C4-2B (cell line): ENCODE data around the gene LDLRAD2.

ENCODE experiments used
- ZFX ChIP-seq: fragments of 450-650 bp; IDR thresholded peaks from 2 replicates; pipeline ENCODE4 v1.6.1; 2017
- TF ChIP-seq, protein P1 (sequence below): fragments of 450-650 bp; conservative IDR thresholded peaks from 2 replicates; pipeline ENCODE4 v1.5.1; 2017; ENCODE audit warnings: mild to moderate bottlenecking

GRCh38 chr1:21813542-21813941 is 1.5 kb downstream of the LDLRAD2 start:
- TF ChIP-seq, protein P1, sequence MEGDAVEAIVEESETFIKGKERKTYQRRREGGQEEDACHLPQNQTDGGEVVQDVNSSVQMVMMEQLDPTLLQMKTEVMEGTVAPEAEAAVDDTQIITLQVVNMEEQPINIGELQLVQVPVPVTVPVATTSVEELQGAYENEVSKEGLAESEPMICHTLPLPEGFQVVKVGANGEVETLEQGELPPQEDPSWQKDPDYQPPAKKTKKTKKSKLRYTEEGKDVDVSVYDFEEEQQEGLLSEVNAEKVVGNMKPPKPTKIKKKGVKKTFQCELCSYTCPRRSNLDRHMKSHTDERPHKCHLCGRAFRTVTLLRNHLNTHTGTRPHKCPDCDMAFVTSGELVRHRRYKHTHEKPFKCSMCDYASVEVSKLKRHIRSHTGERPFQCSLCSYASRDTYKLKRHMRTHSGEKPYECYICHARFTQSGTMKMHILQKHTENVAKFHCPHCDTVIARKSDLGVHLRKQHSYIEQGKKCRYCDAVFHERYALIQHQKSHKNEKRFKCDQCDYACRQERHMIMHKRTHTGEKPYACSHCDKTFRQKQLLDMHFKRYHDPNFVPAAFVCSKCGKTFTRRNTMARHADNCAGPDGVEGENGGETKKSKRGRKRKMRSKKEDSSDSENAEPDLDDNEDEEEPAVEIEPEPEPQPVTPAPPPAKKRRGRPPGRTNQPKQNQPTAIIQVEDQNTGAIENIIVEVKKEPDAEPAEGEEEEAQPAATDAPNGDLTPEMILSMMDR: no peak
- TF ChIP-seq ZFX: no peak
